HG02884 (cell line): Measurements from ENCODE around the gene SNX9.
"Not testable (repeated sequence)": the region's sequence is repeated elsewhere in the genome, so short reads cannot be mapped to it uniquely, and the experiment has no call there.

ENCODE experiments used
- ATAC-seq: cut with Tn5 transposase; IDR thresholded peaks from one replicate; pipeline ENCODE4 v1.9.1; 2021; ENCODE audit warnings: mild to moderate bottlenecking, moderate library complexity; ENCODE audit not compliant: unreplicated experiment

The SNX9 gene

GRCh38 chr6:157830354-157831017, 7.4 kb downstream of the SNX9 start:
- peak; percentile 87 for ATAC-seq

GRCh38 chr6:157831018-157831369, 7.9 kb downstream of the SNX9 start:
- no peak for ATAC-seq

- ATAC-seq, result no peak
These were observed 8.6 kb downstream of the SNX9 start for GRCh38 chr6:157831424-157832249.

GRCh38 chr6:157832250-157832967, 9.4 kb downstream of the SNX9 start:
- ATAC-seq, result no peak

GRCh38 chr6:157834549-157834948, 11.5 kb downstream of the SNX9 start:
- ATAC-seq, result no peak

- ATAC-seq, result no peak
These were observed 15.8 kb downstream of the SNX9 start for GRCh38 chr6:157838718-157839430.

- no peak for ATAC-seq
These were observed 16.6 kb downstream of the SNX9 start for GRCh38 chr6:157839606-157840005.

- no peak for ATAC-seq
These were observed 17.2 kb downstream of the SNX9 start for GRCh38 chr6:157840261-157840660.

- no peak for ATAC-seq
These were observed 17.7 kb downstream of the SNX9 start for GRCh38 chr6:157840776-157841175.

- peak; percentile 81 for ATAC-seq
These were observed 18.3 kb downstream of the SNX9 start for GRCh38 chr6:157841211-157841840.

- ATAC-seq, result no peak
These were observed 19.2 kb downstream of the SNX9 start for GRCh38 chr6:157842212-157842611.

- ATAC-seq, result not testable (repeated sequence)
These were observed 21.1 kb downstream of the SNX9 start for GRCh38 chr6:157844196-157844595.

GRCh38 chr6:157845493-157846259, 22.6 kb downstream of the SNX9 start:
- ATAC-seq, result no peak

- ATAC-seq, result no peak
These were observed 24.8 kb downstream of the SNX9 start for GRCh38 chr6:157847846-157848245.

GRCh38 chr6:157848693-157849092, 25.6 kb downstream of the SNX9 start:
- no peak for ATAC-seq

- no peak for ATAC-seq
These were observed 26.4 kb downstream of the SNX9 start for GRCh38 chr6:157849288-157850017.

GRCh38 chr6:157850030-157850429, 27.0 kb downstream of the SNX9 start:
- no peak for ATAC-seq

GRCh38 chr6:157853018-157853805, 30.2 kb downstream of the SNX9 start:
- no peak for ATAC-seq
